OCI-LY3 (cell line): ENCODE results near the gene DHTKD1.
"Not testable (repeated sequence)": the region's sequence is repeated elsewhere in the genome, so short reads cannot be mapped to it uniquely, and the experiment has no call there.

Experiments used
- EZH2phosphoT487 ChIP-seq: fragments of 200-600 bp; shearing (Covaris generic); IDR thresholded peaks from 2 replicates; pipeline ENCODE4 v1.6.1; 2018; ENCODE audit warnings: antibody characterized with exemption, mixed run types, low read depth
- TF ChIP-seq, protein P1 (sequence below): fragments of 200-600, 300-600 bp; sonication (generic); IDR thresholded peaks from 2 replicates; pipeline ENCODE4 v1.5.1; 2014; ENCODE audit warnings: antibody characterized with exemption, low read length, low read depth

DNA sequence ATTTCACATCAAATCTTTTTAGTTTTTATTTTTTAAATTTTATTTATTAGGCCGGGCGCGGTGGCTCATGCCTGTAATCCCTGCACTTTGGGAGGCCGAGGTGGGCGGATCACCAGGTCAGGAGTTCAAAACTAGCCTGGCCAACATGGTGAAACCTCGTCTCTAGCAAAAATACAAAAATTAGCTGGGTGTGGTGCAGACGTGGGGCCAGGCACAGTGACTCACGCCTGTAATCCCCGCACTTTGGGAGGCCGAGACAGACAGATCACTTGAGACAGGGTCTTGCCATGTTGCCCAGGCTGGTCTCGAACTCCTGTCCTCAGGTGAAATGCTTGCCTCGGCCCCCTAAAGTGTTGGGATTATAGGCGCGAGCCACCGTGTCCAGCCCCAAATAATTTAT, 2.7 kb downstream of the DHTKD1 start:
- TF ChIP-seq, protein P1, sequence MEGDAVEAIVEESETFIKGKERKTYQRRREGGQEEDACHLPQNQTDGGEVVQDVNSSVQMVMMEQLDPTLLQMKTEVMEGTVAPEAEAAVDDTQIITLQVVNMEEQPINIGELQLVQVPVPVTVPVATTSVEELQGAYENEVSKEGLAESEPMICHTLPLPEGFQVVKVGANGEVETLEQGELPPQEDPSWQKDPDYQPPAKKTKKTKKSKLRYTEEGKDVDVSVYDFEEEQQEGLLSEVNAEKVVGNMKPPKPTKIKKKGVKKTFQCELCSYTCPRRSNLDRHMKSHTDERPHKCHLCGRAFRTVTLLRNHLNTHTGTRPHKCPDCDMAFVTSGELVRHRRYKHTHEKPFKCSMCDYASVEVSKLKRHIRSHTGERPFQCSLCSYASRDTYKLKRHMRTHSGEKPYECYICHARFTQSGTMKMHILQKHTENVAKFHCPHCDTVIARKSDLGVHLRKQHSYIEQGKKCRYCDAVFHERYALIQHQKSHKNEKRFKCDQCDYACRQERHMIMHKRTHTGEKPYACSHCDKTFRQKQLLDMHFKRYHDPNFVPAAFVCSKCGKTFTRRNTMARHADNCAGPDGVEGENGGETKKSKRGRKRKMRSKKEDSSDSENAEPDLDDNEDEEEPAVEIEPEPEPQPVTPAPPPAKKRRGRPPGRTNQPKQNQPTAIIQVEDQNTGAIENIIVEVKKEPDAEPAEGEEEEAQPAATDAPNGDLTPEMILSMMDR = not testable (repeated sequence)
- TF ChIP-seq EZH2phosphoT487 = not testable (repeated sequence)
